ENCODE measurements around the gene FLNA. TPM values are rescaled to one million over a fixed set of nuclear protein-coding genes. Genes with fewer than 3 reads are reported as not detected.

The FLNA gene
- total and polyA plus RNA-seq, 2 experiments from 2014 or later, result 396 to 468 TPM

DNA sequence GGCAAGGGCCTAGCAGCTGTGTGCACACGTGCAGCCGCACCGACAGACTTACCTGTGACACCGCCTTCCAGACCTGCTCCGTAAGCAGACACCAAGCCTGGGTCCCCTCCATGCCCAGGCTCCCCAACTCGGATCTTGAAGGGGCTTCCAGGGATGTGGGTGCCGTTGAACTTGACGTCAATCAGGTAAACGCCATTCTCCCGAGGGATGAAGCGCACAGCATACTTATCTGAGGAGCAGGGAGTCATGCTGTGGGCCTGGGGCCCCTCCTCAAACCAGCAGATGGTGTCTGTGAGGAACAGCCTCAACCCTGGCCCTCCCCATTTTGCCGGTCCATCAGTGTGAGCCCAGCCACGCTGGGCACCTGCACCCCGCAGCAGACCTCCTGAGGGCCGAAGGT lies 24.5 kb downstream of the FLNA start:
- H3K27ac ChIP-seq, result no peak overlapping the region
- H4K20me1 ChIP-seq (ENCODE audit: insufficient read depth, poor library complexity, severe bottlenecking), result peaks cover under 1% of the 10 kb centered on the region

DNA sequence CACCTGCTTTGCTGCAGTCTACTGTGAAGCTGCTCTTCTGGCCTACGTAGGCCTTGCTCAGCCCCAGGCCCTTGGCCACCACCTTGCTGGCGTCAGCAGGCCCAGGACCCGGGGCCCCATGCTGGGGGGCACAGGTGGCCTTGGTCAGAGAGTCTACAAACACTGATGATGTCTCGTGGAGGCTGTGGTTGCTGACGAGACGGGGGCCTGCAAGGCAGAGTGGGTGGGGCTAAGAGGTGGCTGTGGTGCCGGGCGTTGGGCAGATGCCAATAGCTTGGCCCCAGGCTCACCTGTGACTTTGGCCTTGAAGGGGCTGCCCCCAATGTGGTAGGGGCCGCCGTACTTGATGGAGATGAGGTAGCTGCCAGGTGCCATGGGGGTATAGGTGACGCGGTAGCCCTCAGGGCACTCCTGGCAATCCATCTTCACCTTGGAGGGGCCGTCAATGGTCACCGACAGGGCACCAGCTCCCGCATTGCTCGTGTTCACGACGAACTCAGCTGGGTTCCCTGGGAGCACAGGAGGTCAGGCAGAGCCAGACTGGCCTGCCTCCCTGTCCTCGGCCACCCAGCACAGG lies 25.0 kb downstream of the FLNA start:
- no peak overlapping the region for H3K27ac ChIP-seq

More for the DNA sequence above, 24.5 kb downstream of the FLNA start:
- no peaks in the 10 kb centered on the region for H3K36me3 ChIP-seq (replicated peaks; ENCODE audit: insufficient read depth, low read depth)
- H3K9me3 ChIP-seq (ENCODE audit: low read depth), result no peaks in the 10 kb centered on the region
- H3K4me2 ChIP-seq, result no peak overlapping the region
- no peaks in the 10 kb centered on the region for H3K9me2 ChIP-seq (replicated peaks; ENCODE audit: insufficient read depth)
- no peak overlapping the region for H2AFZ ChIP-seq
- TF ChIP-seq, protein P1, sequence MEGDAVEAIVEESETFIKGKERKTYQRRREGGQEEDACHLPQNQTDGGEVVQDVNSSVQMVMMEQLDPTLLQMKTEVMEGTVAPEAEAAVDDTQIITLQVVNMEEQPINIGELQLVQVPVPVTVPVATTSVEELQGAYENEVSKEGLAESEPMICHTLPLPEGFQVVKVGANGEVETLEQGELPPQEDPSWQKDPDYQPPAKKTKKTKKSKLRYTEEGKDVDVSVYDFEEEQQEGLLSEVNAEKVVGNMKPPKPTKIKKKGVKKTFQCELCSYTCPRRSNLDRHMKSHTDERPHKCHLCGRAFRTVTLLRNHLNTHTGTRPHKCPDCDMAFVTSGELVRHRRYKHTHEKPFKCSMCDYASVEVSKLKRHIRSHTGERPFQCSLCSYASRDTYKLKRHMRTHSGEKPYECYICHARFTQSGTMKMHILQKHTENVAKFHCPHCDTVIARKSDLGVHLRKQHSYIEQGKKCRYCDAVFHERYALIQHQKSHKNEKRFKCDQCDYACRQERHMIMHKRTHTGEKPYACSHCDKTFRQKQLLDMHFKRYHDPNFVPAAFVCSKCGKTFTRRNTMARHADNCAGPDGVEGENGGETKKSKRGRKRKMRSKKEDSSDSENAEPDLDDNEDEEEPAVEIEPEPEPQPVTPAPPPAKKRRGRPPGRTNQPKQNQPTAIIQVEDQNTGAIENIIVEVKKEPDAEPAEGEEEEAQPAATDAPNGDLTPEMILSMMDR (IDR thresholded peaks at IDR 0.05; ENCODE audit: poor library complexity), result no peak
- TF ChIP-seq EZH2 (IDR thresholded peaks at IDR 0.05; ENCODE audit: borderline replicate concordance), result no peak
- no peak for TF ChIP-seq EZH2phosphoT487 (IDR thresholded peaks at IDR 0.05; ENCODE audit: low read depth, severe bottlenecking, unreplicated experiment)
- DNase-seq (ENCODE audit: low spot score), result no peak
- H3K79me2 ChIP-seq, result no peaks in the 10 kb centered on the region
- no peaks in the 10 kb centered on the region for H3K4me1 ChIP-seq (ENCODE audit: insufficient read depth)
- H3K4me3 ChIP-seq, result no peak overlapping the region
- WGBS (ENCODE audit: low lambda C conversion rate, missing lambda C conversion rate), result 87% methylated on average over 15 of the region's 15 CpGs
- no peaks in the 10 kb centered on the region for H3K27me3 ChIP-seq

DNA sequence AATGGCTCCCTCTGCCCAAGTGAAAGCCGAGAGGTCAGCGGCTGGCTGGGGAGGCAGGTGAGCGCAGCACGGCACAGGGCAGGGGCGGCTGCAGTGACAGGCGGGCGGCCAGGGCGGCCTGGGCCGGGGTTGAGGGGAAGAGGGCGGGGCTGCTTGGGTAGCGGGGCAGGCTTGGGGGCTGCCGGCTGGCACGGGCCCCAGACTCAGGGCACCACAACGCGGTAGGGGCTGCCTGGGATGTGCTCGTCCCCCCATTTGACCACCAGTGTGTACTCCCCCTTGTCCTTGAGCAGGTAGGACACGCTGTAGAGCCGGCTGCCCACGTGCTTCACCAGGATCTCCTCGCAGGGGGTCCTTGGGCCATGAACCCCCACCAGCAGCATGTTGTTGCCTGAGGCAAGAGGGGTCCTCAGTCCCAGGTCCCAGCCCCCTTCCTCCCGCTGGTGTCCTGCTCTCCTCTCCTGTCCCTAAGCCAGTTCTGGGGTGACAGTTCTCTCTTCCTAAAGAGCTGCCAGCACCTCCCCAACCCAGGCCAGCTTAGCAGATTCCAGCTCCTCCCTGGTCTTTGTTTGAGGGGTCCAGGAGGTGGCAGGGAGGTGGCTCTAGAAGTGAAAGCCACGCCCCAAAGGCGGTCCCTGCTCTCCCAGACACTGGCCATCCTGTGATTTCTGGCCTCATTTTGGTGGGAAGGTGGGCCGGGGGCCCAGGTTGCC lies 25.6 kb downstream of the FLNA start:
- Histone ChIP-seq H3K27ac (no peak overlapping the region), H3K4me2 (no peak overlapping the region), H3K27me3 (no peaks in the 10 kb centered on the region), H3K9me3 (ENCODE audit: low read depth) (no peaks in the 10 kb centered on the region), H3K9me2 (replicated peaks; ENCODE audit: insufficient read depth) (no peaks in the 10 kb centered on the region), H3K4me1 (ENCODE audit: insufficient read depth) (no peaks in the 10 kb centered on the region), H3K4me3 (no peak overlapping the region), H3K79me2 (no peaks in the 10 kb centered on the region), H3K36me3 (replicated peaks; ENCODE audit: insufficient read depth, low read depth) (no peaks in the 10 kb centered on the region), H2AFZ (no peak overlapping the region), H4K20me1 (ENCODE audit: insufficient read depth, poor library complexity, severe bottlenecking) (no peaks in the 10 kb centered on the region)
- WGBS (ENCODE audit: low lambda C conversion rate, missing lambda C conversion rate), result 87% methylated on average over 16 of the region's 24 CpGs
- TF ChIP-seq EZH2phosphoT487 (IDR thresholded peaks at IDR 0.05; ENCODE audit: low read depth, severe bottlenecking, unreplicated experiment) (no peak), EZH2 (IDR thresholded peaks at IDR 0.05; ENCODE audit: borderline replicate concordance) (no peak)
- TF ChIP-seq, protein P1 (IDR thresholded peaks at IDR 0.05; ENCODE audit: poor library complexity), result no peak
- DNase-seq (ENCODE audit: low spot score), result no peak

More for the DNA sequence above, 25.0 kb downstream of the FLNA start:
- Histone ChIP-seq H3K4me2 (no peak overlapping the region), H3K9me2 (replicated peaks; ENCODE audit: insufficient read depth) (no peaks in the 10 kb centered on the region), H3K79me2 (no peaks in the 10 kb centered on the region), H3K4me1 (ENCODE audit: insufficient read depth) (no peaks in the 10 kb centered on the region), H4K20me1 (ENCODE audit: insufficient read depth, poor library complexity, severe bottlenecking) (no peaks in the 10 kb centered on the region), H2AFZ (no peak overlapping the region), H3K4me3 (no peak overlapping the region), H3K36me3 (replicated peaks; ENCODE audit: insufficient read depth, low read depth) (no peaks in the 10 kb centered on the region), H3K9me3 (ENCODE audit: low read depth) (no peaks in the 10 kb centered on the region), H3K27me3 (no peaks in the 10 kb centered on the region)
- WGBS (ENCODE audit: low lambda C conversion rate, missing lambda C conversion rate), result 90% methylated on average over 19 of the region's 19 CpGs
- no peak for TF ChIP-seq EZH2phosphoT487 (IDR thresholded peaks at IDR 0.05; ENCODE audit: low read depth, severe bottlenecking, unreplicated experiment)
- TF ChIP-seq, protein P1 (IDR thresholded peaks at IDR 0.05; ENCODE audit: poor library complexity), result no peak
- no peak for TF ChIP-seq EZH2 (IDR thresholded peaks at IDR 0.05; ENCODE audit: borderline replicate concordance)
- DNase-seq (ENCODE audit: low spot score), result no peak

Measured in hepatocyte (in vitro differentiated cells).